ENCODE data around the gene CNTN4.

CNTN4 gene

GRCh38 chr3:3015185-3016089, 916.8 kb downstream of the CNTN4 start:
- Histone ChIP-seq H3K18ac (ENCODE audit: low read depth in 1 of 2, low read length in 2 of 2) (no peak overlapping the region), H3K9me3 (ENCODE audit: control insufficient read depth, low read length) (no peaks in the 10 kb centered on the region), H3K27me3 (ENCODE audit: control insufficient read depth in 1 of 2, insufficient read depth in 1 of 2, low read length in 2 of 2) (no peaks in the 10 kb centered on the region), H3K4ac (ENCODE audit: low read depth in 1 of 2, low read length in 2 of 2) (no peak overlapping the region), H3K9ac (ENCODE audit: low read length) (no peak overlapping the region), H3K23ac (ENCODE audit: low read length in 2 of 2) (no peak overlapping the region), H3K4me2 (ENCODE audit: low read length, poor library complexity, severe bottlenecking) (no peak overlapping the region), H3K36me3 (ENCODE audit: control insufficient read depth in 1 of 2, insufficient read depth in 2 of 2, low read depth in 1 of 2, low read length in 2 of 2) (no peaks in the 10 kb centered on the region), H3K14ac (ENCODE audit: low read length in 2 of 2) (no peak overlapping the region), H2BK15ac (ENCODE audit: low read depth, poor library complexity, severe bottlenecking) (no peak overlapping the region), H3K79me1 (replicated peaks; ENCODE audit: low read length, poor library complexity, severe bottlenecking) (no peaks in the 10 kb centered on the region), H3K4me3 (ENCODE audit: insufficient read depth in 1 of 2, low read depth in 1 of 2, low read length in 2 of 2) (no peak overlapping the region), H2AFZ (ENCODE audit: low read depth, low read length) (no peak overlapping the region), H2AK5ac (ENCODE audit: low read length, severe bottlenecking) (no peak overlapping the region), H4K91ac (ENCODE audit: low read length) (no peak overlapping the region), H2BK120ac (ENCODE audit: low read depth, low read length) (no peak overlapping the region), H2BK12ac (ENCODE audit: low read length in 2 of 2) (no peak overlapping the region), H3K4me1 (ENCODE audit: control insufficient read depth, insufficient read depth, low read depth, low read length) (no peaks in the 10 kb centered on the region), H3K27ac (ENCODE audit: low read length, poor library complexity, severe bottlenecking) (no peak overlapping the region), H2BK5ac (ENCODE audit: low read depth, low read length, poor library complexity, severe bottlenecking) (no peak overlapping the region), H4K8ac (ENCODE audit: low read length) (no peak overlapping the region)
- DNase-seq = peak; percentile 63
- 43% methylated on average over 1 of the region's 5 CpGs for WGBS

GRCh38 chr3:3016226-3016625, 917.6 kb downstream of the CNTN4 start:
- no peak overlapping the region for H2BK15ac ChIP-seq (ENCODE audit: low read depth, poor library complexity, severe bottlenecking)
- 74% methylated on average over 2 of the region's 4 CpGs for WGBS

GRCh38 chr3:3020209-3020608, 921.5 kb downstream of the CNTN4 start:
- Histone ChIP-seq H2BK12ac (ENCODE audit: low read length in 2 of 2) (no peak overlapping the region), H3K27ac (ENCODE audit: low read length, poor library complexity, severe bottlenecking) (no peak overlapping the region), H2AK5ac (ENCODE audit: low read length, severe bottlenecking) (no peak overlapping the region), H3K9me3 (ENCODE audit: control insufficient read depth, low read length) (no peaks in the 10 kb centered on the region), H3K4me1 (ENCODE audit: control insufficient read depth, insufficient read depth, low read depth, low read length) (no peaks in the 10 kb centered on the region), H3K23ac (ENCODE audit: low read length in 2 of 2) (no peak overlapping the region), H3K4me3 (ENCODE audit: insufficient read depth in 1 of 2, low read depth in 1 of 2, low read length in 2 of 2) (no peak overlapping the region), H3K14ac (ENCODE audit: low read length in 2 of 2) (no peak overlapping the region), H2BK120ac (ENCODE audit: low read depth, low read length) (no peak overlapping the region), H2BK15ac (ENCODE audit: low read depth, poor library complexity, severe bottlenecking) (no peak overlapping the region), H2BK5ac (ENCODE audit: low read depth, low read length, poor library complexity, severe bottlenecking) (no peak overlapping the region), H3K18ac (ENCODE audit: low read depth in 1 of 2, low read length in 2 of 2) (no peak overlapping the region), H3K27me3 (ENCODE audit: control insufficient read depth in 1 of 2, insufficient read depth in 1 of 2, low read length in 2 of 2) (no peaks in the 10 kb centered on the region), H3K4ac (ENCODE audit: low read depth in 1 of 2, low read length in 2 of 2) (no peak overlapping the region), H2AFZ (ENCODE audit: low read depth, low read length) (no peak overlapping the region), H4K91ac (ENCODE audit: low read length) (no peak overlapping the region), H3K36me3 (ENCODE audit: control insufficient read depth in 1 of 2, insufficient read depth in 2 of 2, low read depth in 1 of 2, low read length in 2 of 2) (no peaks in the 10 kb centered on the region), H3K4me2 (ENCODE audit: low read length, poor library complexity, severe bottlenecking) (no peak overlapping the region), H3K79me1 (replicated peaks; ENCODE audit: low read length, poor library complexity, severe bottlenecking) (no peaks in the 10 kb centered on the region), H3K9ac (ENCODE audit: low read length) (no peak overlapping the region), H4K8ac (ENCODE audit: low read length) (no peak overlapping the region)
- no peak for DNase-seq
- 87% methylated on average over 6 of the region's 7 CpGs for WGBS

More at GRCh38 chr3:3016226-3016625, 917.6 kb downstream of the CNTN4 start:
- no peak overlapping the region for H3K9ac ChIP-seq (ENCODE audit: low read length)
- no peak overlapping the region for H2BK120ac ChIP-seq (ENCODE audit: low read depth, low read length)
- H3K27me3 ChIP-seq (ENCODE audit: control insufficient read depth in 1 of 2, insufficient read depth in 1 of 2, low read length in 2 of 2) = no peaks in the 10 kb centered on the region
- no peak overlapping the region for H2BK12ac ChIP-seq (ENCODE audit: low read length in 2 of 2)
- H3K14ac ChIP-seq (ENCODE audit: low read length in 2 of 2) = no peak overlapping the region
- H3K4me3 ChIP-seq (ENCODE audit: insufficient read depth in 1 of 2, low read depth in 1 of 2, low read length in 2 of 2) = no peak overlapping the region
- no peak overlapping the region for H3K27ac ChIP-seq (ENCODE audit: low read length, poor library complexity, severe bottlenecking)
- no peak overlapping the region for H3K23ac ChIP-seq (ENCODE audit: low read length in 2 of 2)
- no peak overlapping the region for H4K8ac ChIP-seq (ENCODE audit: low read length)
- H3K4me1 ChIP-seq (ENCODE audit: control insufficient read depth, insufficient read depth, low read depth, low read length) = no peaks in the 10 kb centered on the region
- H3K79me1 ChIP-seq (replicated peaks; ENCODE audit: low read length, poor library complexity, severe bottlenecking) = no peaks in the 10 kb centered on the region
- H3K9me3 ChIP-seq (ENCODE audit: control insufficient read depth, low read length) = no peaks in the 10 kb centered on the region
- H3K18ac ChIP-seq (ENCODE audit: low read depth in 1 of 2, low read length in 2 of 2) = no peak overlapping the region
- H3K4me2 ChIP-seq (ENCODE audit: low read length, poor library complexity, severe bottlenecking) = no peak overlapping the region
- no peaks in the 10 kb centered on the region for H3K36me3 ChIP-seq (ENCODE audit: control insufficient read depth in 1 of 2, insufficient read depth in 2 of 2, low read depth in 1 of 2, low read length in 2 of 2)
- no peak for DNase-seq
- no peak overlapping the region for H3K4ac ChIP-seq (ENCODE audit: low read depth in 1 of 2, low read length in 2 of 2)
- no peak overlapping the region for H2BK5ac ChIP-seq (ENCODE audit: low read depth, low read length, poor library complexity, severe bottlenecking)
- no peak overlapping the region for H2AFZ ChIP-seq (ENCODE audit: low read depth, low read length)
- no peak overlapping the region for H2AK5ac ChIP-seq (ENCODE audit: low read length, severe bottlenecking)
- no peak overlapping the region for H4K91ac ChIP-seq (ENCODE audit: low read length)

GRCh38 chr3:3023111-3023745, 924.6 kb downstream of the CNTN4 start:
- Histone ChIP-seq H2AFZ (ENCODE audit: low read depth, low read length) (no peak overlapping the region), H3K4me2 (ENCODE audit: low read length, poor library complexity, severe bottlenecking) (no peak overlapping the region), H2BK15ac (ENCODE audit: low read depth, poor library complexity, severe bottlenecking) (no peak overlapping the region), H2AK5ac (ENCODE audit: low read length, severe bottlenecking) (no peak overlapping the region), H2BK5ac (ENCODE audit: low read depth, low read length, poor library complexity, severe bottlenecking) (no peak overlapping the region), H3K27ac (ENCODE audit: low read length, poor library complexity, severe bottlenecking) (no peak overlapping the region), H3K79me1 (replicated peaks; ENCODE audit: low read length, poor library complexity, severe bottlenecking) (no peaks in the 10 kb centered on the region), H3K18ac (ENCODE audit: low read depth in 1 of 2, low read length in 2 of 2) (no peak overlapping the region), H2BK120ac (ENCODE audit: low read depth, low read length) (no peak overlapping the region), H3K36me3 (ENCODE audit: control insufficient read depth in 1 of 2, insufficient read depth in 2 of 2, low read depth in 1 of 2, low read length in 2 of 2) (no peaks in the 10 kb centered on the region), H3K23ac (ENCODE audit: low read length in 2 of 2) (no peak overlapping the region), H3K9ac (ENCODE audit: low read length) (no peak overlapping the region), H3K4ac (ENCODE audit: low read depth in 1 of 2, low read length in 2 of 2) (no peak overlapping the region), H2BK12ac (ENCODE audit: low read length in 2 of 2) (no peak overlapping the region), H3K9me3 (ENCODE audit: control insufficient read depth, low read length) (no peaks in the 10 kb centered on the region), H3K4me3 (ENCODE audit: insufficient read depth in 1 of 2, low read depth in 1 of 2, low read length in 2 of 2) (no peak overlapping the region), H3K4me1 (ENCODE audit: control insufficient read depth, insufficient read depth, low read depth, low read length) (no peaks in the 10 kb centered on the region), H3K27me3 (ENCODE audit: control insufficient read depth in 1 of 2, insufficient read depth in 1 of 2, low read length in 2 of 2) (no peaks in the 10 kb centered on the region), H4K8ac (ENCODE audit: low read length) (no peak overlapping the region), H4K91ac (ENCODE audit: low read length) (no peak overlapping the region), H3K14ac (ENCODE audit: low read length in 2 of 2) (no peak overlapping the region)
- DNase-seq = peak; percentile 24
- WGBS = 55% methylated on average over 7 of the region's 7 CpGs
